ENCODE measurements around the gene CEMP1. TPM values are rescaled to one million over a fixed set of nuclear protein-coding genes. Genes with fewer than 3 reads are reported as not detected.

CEMP1 gene
- total RNA-seq, 2 donors from 2014 or later, result 0.53 to 0.54 TPM

Small RNA genes lying within 50 kb of the gene (microRNA-seq; reads per million reads assigned to microRNA genes)
- gene MIR3178, result not detected

Other genes with a start within 250 kb of the CEMP1 start
- 1 to 10 TPM; 1.3 to 4.6 TPM for gene ABCA3, start 190.7 kb downstream of the CEMP1 start, total RNA-seq
- gene CCNF, start 102.0 kb downstream of the CEMP1 start, total RNA-seq, result 10 to 100 TPM in 1 of 2 donors, 1 to 10 TPM in 1; 8.6 to 38.2 TPM
- 10 to 100 TPM in 1 of 2 donors, 1 to 10 TPM in 1; 2.4 to 24.0 TPM for gene TEDC2, start 71.3 kb downstream of the CEMP1 start, total RNA-seq
- gene NTN3, start 60.1 kb downstream of the CEMP1 start, total RNA-seq, result not detected
- gene TBC1D24, start 56.3 kb downstream of the CEMP1 start, total RNA-seq, result 10 to 100 TPM in 1 of 2 donors, 1 to 10 TPM in 1; 8.4 to 15.8 TPM
- 100 to 1,000 TPM; 240 to 336 TPM for gene ATP6V0C, start 17.5 kb downstream of the CEMP1 start, total RNA-seq
- gene AMDHD2, start 11.0 kb downstream of the CEMP1 start, total RNA-seq, result 10 to 100 TPM; 19.4 to 31.6 TPM
- gene PDPK1, start 6.6 kb upstream of the CEMP1 start, total RNA-seq, result 10 to 100 TPM; 60.4 to 71.5 TPM
- gene KCTD5, start 151.1 kb upstream of the CEMP1 start, total RNA-seq, result 10 to 100 TPM; 45.2 to 88.3 TPM
- gene PRSS27, start 188.8 kb upstream of the CEMP1 start, total RNA-seq, result under 1 TPM; 0.15 to 0.56 TPM
- 100 to 1,000 TPM; 377 to 539 TPM for gene SRRM2, start 221.2 kb upstream of the CEMP1 start, total RNA-seq
- gene ELOB, start 245.9 kb upstream of the CEMP1 start, total RNA-seq, result 100 to 1,000 TPM; 230 to 333 TPM